IMR-90 (cell line): ENCODE results near the gene ACOD1. TPM values are rescaled to one million over a fixed set of nuclear protein-coding genes. Genes with fewer than 3 reads are reported as not detected.

Source experiments
- ATAC-seq: fragments of 200-7000 bp; cut with Tn5 transposase; 2 replicates; pipeline ENCODE4 v1.9.1; 2020; ENCODE audit warnings: low read depth, mild to moderate bottlenecking, moderate library complexity
- BruUV-seq: library from RNA; stranded (reverse); fragments of 400-500 nt; replicated peaks from 2 replicates; lab custom pipeline; 2021; lab: Mats Ljungman, UMichigan
- CTCF ChIA-PET: fragments of 300-600 bp; formaldehyde crosslinking; extraction: SDS; loops from one replicate; lab custom pipeline; 2021; ENCODE audit warnings: antibody characterized with exemption; lab: Yijun Ruan, JAX
- POLR2A ChIA-PET: fragments of 300-600 bp; sonication (Branson Sonifier 250); formaldehyde crosslinking; loops from one replicate; lab custom pipeline; 2022; ENCODE audit warnings: antibody characterized with exemption; ENCODE audit not compliant: unreplicated experiment; lab: Charles Lee
- DNase-seq: peaks from one replicate; pipeline ENCODE4 v3.0.0; 2013
- H2AFZ ChIP-seq: replicated peaks from 2 replicates; pipeline ENCODE3; 2013; ENCODE audit warnings: low read length, mild to moderate bottlenecking; ENCODE audit not compliant: poor library complexity
- H2AK5ac ChIP-seq: 2 replicates; pipeline ENCODE4 v1.6.1; 2013; ENCODE audit warnings: low read depth, low read length, inconsistent platforms
- H2AK9ac ChIP-seq: replicated peaks from 2 replicates; pipeline ENCODE3; 2013; ENCODE audit warnings: mild to moderate bottlenecking, low read depth, low read length, moderate library complexity; ENCODE audit not compliant: poor library complexity
- H2BK120ac ChIP-seq: 2 replicates; pipeline ENCODE4 v1.6.1; 2013; ENCODE audit warnings: low read depth, low read length, inconsistent platforms
- H2BK15ac ChIP-seq: 3 replicates; pipeline ENCODE4 v1.6.1; 2013; ENCODE audit warnings: low read depth, low read length, inconsistent platforms
- H2BK20ac ChIP-seq: 2 replicates; pipeline ENCODE4 v1.6.1; 2013; ENCODE audit warnings: low read depth, mild to moderate bottlenecking, inconsistent platforms, low read length, moderate library complexity
- H2BK5ac ChIP-seq: 2 replicates; pipeline ENCODE4 v1.6.1; 2013; ENCODE audit warnings: mild to moderate bottlenecking, low read depth, low read length, inconsistent platforms; ENCODE audit not compliant: poor library complexity, severe bottlenecking
- H3K14ac ChIP-seq: replicated peaks from 2 replicates; pipeline ENCODE4 v1.6.1; 2013; ENCODE audit warnings: low read depth, low read length, inconsistent platforms
- H3K18ac ChIP-seq: 2 replicates; pipeline ENCODE4 v1.6.1; 2013; ENCODE audit warnings: low read depth, low read length, control low read depth
- H3K23ac ChIP-seq: 2 replicates; pipeline ENCODE4 v1.6.1; 2013; ENCODE audit warnings: low read depth, low read length, inconsistent platforms
- H3K27ac ChIP-seq: 2 replicates; pipeline ENCODE4 v1.5.1; 2013; ENCODE audit warnings: mild to moderate bottlenecking, control low read depth, low read length; ENCODE audit not compliant: insufficient read depth
- H3K27me3 ChIP-seq: 2 replicates; pipeline ENCODE4 v1.6.1; 2013; ENCODE audit warnings: low read length; ENCODE audit not compliant: control insufficient read depth, insufficient read depth
- H3K36me3 ChIP-seq: 2 replicates; pipeline ENCODE4 v1.6.1; 2013; ENCODE audit warnings: low read length, mixed read lengths; ENCODE audit not compliant: control insufficient read depth, insufficient read depth
- H3K4ac ChIP-seq: 2 replicates; pipeline ENCODE4 v1.6.1; 2013; ENCODE audit warnings: low read depth, low read length, inconsistent platforms
- H3K4me1 ChIP-seq: 2 replicates; pipeline ENCODE4 v1.6.1; 2013; ENCODE audit warnings: low read length, mixed read lengths; ENCODE audit not compliant: control insufficient read depth, insufficient read depth
- H3K4me2 ChIP-seq: 2 replicates; pipeline ENCODE4 v1.6.1; 2013; ENCODE audit warnings: low read depth, mild to moderate bottlenecking, control low read depth, low read length, moderate library complexity
- H3K4me3 ChIP-seq: 2 replicates; pipeline ENCODE4 v1.5.1; 2013; ENCODE audit warnings: low read depth, mild to moderate bottlenecking, control low read depth, low read length, moderate library complexity; ENCODE audit not compliant: insufficient read depth
- H3K56ac ChIP-seq: 2 replicates; pipeline ENCODE4 v1.6.1; 2013; ENCODE audit warnings: low read length, inconsistent platforms; ENCODE audit not compliant: insufficient read depth; ENCODE audit errors: extremely low read depth
- H3K79me1 ChIP-seq, 2 experiments: 2 replicates each; pipeline ENCODE4 v1.6.1; 2013; ENCODE audit warnings: low read length in 2 of 2, inconsistent platforms in 1 of 2, low read depth in 1 of 2
- H3K9ac ChIP-seq: 2 replicates; pipeline ENCODE4 v1.6.1; 2013; ENCODE audit warnings: low read depth, low read length, control low read depth
- H3K9me1 ChIP-seq: 2 replicates; pipeline ENCODE4 v1.6.1; 2013; ENCODE audit warnings: low read length, inconsistent platforms; ENCODE audit not compliant: insufficient read depth
- H3K9me3 ChIP-seq: 2 replicates; pipeline ENCODE4 v1.6.1; 2013; ENCODE audit warnings: low read length; ENCODE audit not compliant: control insufficient read depth, insufficient read depth
- H4K20me1 ChIP-seq: 2 replicates; pipeline ENCODE4 v1.6.1; 2013; ENCODE audit warnings: low read length, inconsistent platforms; ENCODE audit not compliant: insufficient read depth
- H4K5ac ChIP-seq: 2 replicates; pipeline ENCODE4 v1.6.1; 2013; ENCODE audit warnings: mild to moderate bottlenecking, low read depth, low read length, control low read depth
- H4K8ac ChIP-seq, 2 experiments: 2 replicates each; pipeline ENCODE4 v1.6.1; 2013; ENCODE audit warnings: low read depth in 2 of 2, low read length in 2 of 2, control low read depth in 1 of 2, inconsistent platforms in 1 of 2
- H4K91ac ChIP-seq: 2 replicates; pipeline ENCODE4 v1.6.1; 2013; ENCODE audit warnings: low read depth, low read length, inconsistent platforms; ENCODE audit not compliant: insufficient read depth
- BHLHE40 ChIP-seq: fragments of 150-350 bp; IDR thresholded peaks from 2 replicates; pipeline ENCODE4 v1.6.1; 2016; ENCODE audit warnings: mild to moderate bottlenecking, low read depth, low read length
- CEBPB ChIP-seq: IDR thresholded peaks from 2 replicates; pipeline ENCODE4 v1.6.1; 2012; ENCODE audit warnings: low read depth, low read length, improper control_type of control experiment
- CHD1 ChIP-seq: IDR thresholded peaks from 2 replicates; pipeline ENCODE4 v1.6.1; 2012; ENCODE audit warnings: low read depth, low read length, improper control_type of control experiment
- ELK1 ChIP-seq: fragments of 150-350 bp; IDR thresholded peaks from 2 replicates; pipeline ENCODE4 v1.6.1; 2016; ENCODE audit warnings: low read depth, mild to moderate bottlenecking, low read length, moderate library complexity, borderline replicate concordance
- FOS ChIP-seq: fragments of 150-350 bp; IDR thresholded peaks from 2 replicates; pipeline ENCODE4 v1.6.1; 2016; ENCODE audit warnings: low read depth, low read length
- MAFK ChIP-seq: IDR thresholded peaks from 2 replicates; pipeline ENCODE4 v1.6.1; 2012; ENCODE audit warnings: low read depth, low read length, improper control_type of control experiment
- MAZ ChIP-seq: IDR thresholded peaks from 2 replicates; pipeline ENCODE4 v1.6.1; 2012; ENCODE audit warnings: low read depth, mild to moderate bottlenecking, low read length, improper control_type of control experiment, moderate library complexity, borderline replicate concordance
- MXI1 ChIP-seq: IDR thresholded peaks from 2 replicates; pipeline ENCODE4 v1.6.1; 2012; ENCODE audit warnings: low read depth, mild to moderate bottlenecking, low read length, moderate library complexity, borderline replicate concordance
- POLR2A ChIP-seq: IDR thresholded peaks from 2 replicates; pipeline ENCODE4 v1.6.1; 2012; ENCODE audit warnings: mild to moderate bottlenecking, low read depth, low read length
- RFX5 ChIP-seq: IDR thresholded peaks from 2 replicates; pipeline ENCODE4 v1.8.0; 2012; ENCODE audit warnings: low read depth, mild to moderate bottlenecking, low read length, moderate library complexity
- USF2 ChIP-seq: fragments of 150-350 bp; IDR thresholded peaks from 2 replicates; pipeline ENCODE4 v1.6.1; 2017; ENCODE audit warnings: mild to moderate bottlenecking, antibody characterized with exemption, low read length, low read depth
- WGBS, 2 experiments: methylation state at CpG; one replicate each; pipeline versions ENCODE4 v1.1.5 to v1.1.7; 2013; ENCODE audit warnings: missing lambda C conversion rate in 2 of 2; ENCODE audit not compliant: insufficient read length in 1 of 2; ENCODE audit errors: extremely low coverage in 2 of 2; 5-methylcytosine and 5-hydroxymethylcytosine counted together
- dilution Hi-C: fragments of 300-500 bp; cut with HindIII; formaldehyde crosslinking; loops from one replicate; pipeline ENCODE4 v1.14.3; 2018; ENCODE audit warnings: low sequenced_read_pairs; ENCODE audit not compliant: unreplicated experiment
- in situ Hi-C: fragments of 300-500 bp; cut with MboI; formaldehyde crosslinking; loops from 3 replicates; pipeline ENCODE4 v1.14.3; 2019; ENCODE audit warnings: low sequenced_read_pairs, inconsistent platforms, mixed read lengths
- intact Hi-C: fragments of 100-400 bp; cut with micrococcal nuclease; formaldehyde crosslinking; loops from 2 replicates; pipeline ENCODE4 v1.10.0; 2022
- polyA plus RNA-seq, 3 experiments: library from polyadenylated mRNA; depleted of rRNA; stranded (reverse); fragments of >200 nt; gene quantifications; 2 replicates each; pipeline ENCODE4 v1.2.3, GENCODE V29; 2012; ENCODE audit warnings: low replicate concordance in 1 of 3
- total RNA-seq: library from RNA; depleted of rRNA; stranded (reverse); fragments of >200 nt; gene quantifications from 2 replicates; pipeline ENCODE4 v1.2.3, GENCODE V29; 2012

ACOD1 gene
- total and polyA plus RNA-seq, 2 of the 4 experiments (the other 2 are of a cell fraction): not detected

GRCh38 chr13:76991796-76992547, 43.7 kb downstream of the ACOD1 start, which contains the start of gene CLN5:
TSS of gene CLN5 (plus strand) at chr13:76992081. CDS start at chr13:76992099, 18 bp downstream.
- 1% methylated on average over 11 of the region's 73 CpGs; no CpG with 5 or more reads in 1 of the 2 experiments for WGBS, 2 experiments
- peak within 1 kb of the TSS; percentile 99 for H4K8ac ChIP-seq
- peak within 1 kb of the TSS; percentile 94 for H3K23ac ChIP-seq
- H4K5ac ChIP-seq: peak within 1 kb of the TSS; percentile 94
- peak within 1 kb of the TSS; percentile 89 for H3K9ac ChIP-seq
- H4K91ac ChIP-seq: peak within 1 kb of the TSS; percentile 81
- in situ Hi-C loops (loop anchor here (25.0 kb wide), 1 partner anchor 1305 kb away; no protein-coding TSS in a partner anchor), dilution Hi-C loops (no loop called here), intact Hi-C loops (loop anchor here (5.0 kb wide), 1 partner anchor 835 kb away; no protein-coding TSS in a partner anchor)
- no peaks in the 10 kb centered on the region for H3K9me3 ChIP-seq
- peak within 1 kb of the TSS; percentile 83 for H3K4me3 ChIP-seq
- peak within 1 kb of the TSS; percentile 4; the same call in 1 of the 3 replicates for H2BK15ac ChIP-seq
- H3K56ac ChIP-seq: peak within 1 kb of the TSS; percentile 78; the same call in 1 of the 2 replicates
- peak within 1 kb of the TSS; percentile 73 for H2BK120ac ChIP-seq
- no peaks in the 10 kb centered on the region for H4K20me1 ChIP-seq
- H2AFZ ChIP-seq: peak within 1 kb of the TSS; percentile 98
- peaks cover 23 to 35% of the 10 kb centered on the region in 2 experiments for H3K79me1 ChIP-seq
- TF ChIP-seq CEBPB (no peak), MAZ (peak; percentile 69; the same call in 1 of the 2 replicates), CHD1 (no peak), BHLHE40 (no peak), RFX5 (no peak), ELK1 (no peak), POLR2A (peak; percentile 92), MXI1 (peak; percentile 53; the same call in 1 of the 2 replicates), USF2 (peak; percentile 31), FOS (no peak), MAFK (no peak)
- peak within 1 kb of the TSS; percentile 30 for H3K18ac ChIP-seq
- peak; percentile 99 for ATAC-seq
- H3K27ac ChIP-seq: peak within 1 kb of the TSS; percentile 60
- H3K4me2 ChIP-seq: peak within 1 kb of the TSS; percentile 90
- peak within 1 kb of the TSS; percentile 88 for H2AK5ac ChIP-seq
- peak within 1 kb of the TSS; percentile 94 for H3K14ac ChIP-seq
- POLR2A ChIA-PET: no interaction called here
- BruUV-seq: no TSS peak
- H3K9me1 ChIP-seq: peaks cover 7% of the 10 kb centered on the region
- H2BK5ac ChIP-seq: peak within 1 kb of the TSS; percentile 48
- peaks cover 3% of the 10 kb centered on the region for H3K27me3 ChIP-seq
- peaks cover 4% of the 10 kb centered on the region; the same call in 1 of the 2 replicates for H3K36me3 ChIP-seq
- CTCF ChIA-PET: interaction anchor here (0.6 to 3.7 kb wide), 3 partner anchors 10 to 425 kb away, joined by 4 to 15 read pairs (median 14); no protein-coding TSS in a partner anchor
- H2AK9ac ChIP-seq: peak within 1 kb of the TSS; percentile 90
- DNase-seq: peak; percentile 90
- peak within 1 kb of the TSS; percentile 91 for H3K4ac ChIP-seq
- peaks cover 4% of the 10 kb centered on the region; the same call in 1 of the 2 replicates for H3K4me1 ChIP-seq
- H2BK20ac ChIP-seq: no peak within 1 kb of the TSS
